LNCAP (cell line): ENCODE measurements around the gene SLC12A9.
A peak's percentile ranks its signal among the peaks of the same experiment; 100 is the strongest.

Experiments
- CTCF ChIP-seq: fragments of 450-650 bp; IDR thresholded peaks from 2 replicates; pipeline ENCODE4 v1.5.1; 2017; ENCODE audit warnings: mild to moderate bottlenecking

SLC12A9 gene

GRCh38 chr7:100892364-100893317, 40.1 kb downstream of the SLC12A9 start:
- no peak for TF ChIP-seq CTCF

GRCh38 chr7:100893318-100893895, 40.9 kb downstream of the SLC12A9 start:
- no peak for TF ChIP-seq CTCF

GRCh38 chr7:100893910-100894721, 41.6 kb downstream of the SLC12A9 start:
- TF ChIP-seq CTCF = no peak

- TF ChIP-seq CTCF = peak; percentile 96
Observed at GRCh38 chr7:100894860-100895700, 42.6 kb downstream of the SLC12A9 start.

GRCh38 chr7:100895701-100895955, 43.1 kb downstream of the SLC12A9 start, which contains the start of gene ACHE:
ACHE (minus strand) TSS chr7:100895888; CDS start chr7:100894232, 1,656 bp downstream.
- TF ChIP-seq CTCF = no peak

GRCh38 chr7:100895956-100896731, 43.6 kb downstream of the SLC12A9 start:
- TF ChIP-seq CTCF = no peak
